H1 (cell line): Measurements from ENCODE around the gene AGPAT4. TPM values are rescaled to one million over a fixed set of nuclear protein-coding genes. Genes with fewer than 3 reads are reported as not detected.

ENCODE experiments used
- CTCF ChIA-PET: fragments of 300-600 bp; sonication (Branson Sonifier 250); formaldehyde crosslinking; loops from one replicate; lab custom pipeline; 2021; ENCODE audit not compliant: partially characterized antibody; lab: Charles Lee
- POLR2A ChIA-PET: fragments of 300-600 bp; sonication (Branson Sonifier 250); formaldehyde crosslinking; loops from one replicate; lab custom pipeline; 2021; ENCODE audit warnings: inconsistent platforms; ENCODE audit not compliant: partially characterized antibody; lab: Charles Lee
- DNase-seq, 2 experiments: peaks; one replicate each; pipeline versions ENCODE4 v3.0.0 to v3.0.0-alpha.2; 2010 to 2022; ENCODE audit warnings: low spot score in 2 of 2, low read depth in 1 of 2, mixed read lengths in 1 of 2
- FAIRE-seq: peaks from 2 replicates; lab custom pipeline; 2011; peaks lifted over from hg19 to GRCh38; lab: Jason Lieb, UNC
- H2AFZ ChIP-seq: 2 replicates; pipeline ENCODE4 v1.8.1; 2012; ENCODE audit warnings: low read length, inconsistent platforms
- H2AK5ac ChIP-seq: 2 replicates; pipeline ENCODE4 v1.6.1; 2013; ENCODE audit warnings: low read depth, low read length
- H2BK120ac ChIP-seq: replicated peaks from 2 replicates; pipeline ENCODE3; 2013; ENCODE audit warnings: low read depth, low read length, inconsistent platforms
- H2BK12ac ChIP-seq: 2 replicates; pipeline ENCODE4 v1.6.1; 2013; ENCODE audit warnings: low read depth, low read length
- H2BK15ac ChIP-seq: 2 replicates; pipeline ENCODE4 v1.6.1; 2013; ENCODE audit warnings: low read length
- H2BK20ac ChIP-seq: 2 replicates; pipeline ENCODE4 v1.6.1; 2013; ENCODE audit warnings: low read length
- H2BK5ac ChIP-seq: 2 replicates; pipeline ENCODE4 v1.6.1; 2013; ENCODE audit warnings: low read depth, low read length
- H3K14ac ChIP-seq: 2 replicates; pipeline ENCODE4 v1.6.1; 2013; ENCODE audit warnings: inconsistent platforms; ENCODE audit not compliant: insufficient read length
- H3K18ac ChIP-seq: 2 replicates; pipeline ENCODE4 v1.6.1; 2013; ENCODE audit warnings: low read length; ENCODE audit errors: extremely low read depth
- H3K23ac ChIP-seq: 2 replicates; pipeline ENCODE4 v1.6.1; 2013; ENCODE audit warnings: inconsistent platforms; ENCODE audit not compliant: insufficient read length
- H3K23me2 ChIP-seq: 2 replicates; pipeline ENCODE4 v1.6.1; 2013; ENCODE audit warnings: low read depth, low read length
- H3K27ac ChIP-seq: 2 replicates; pipeline ENCODE4 v1.6.1; 2011; ENCODE audit warnings: low read depth, low read length, inconsistent platforms
- H3K27me3 ChIP-seq, 4 experiments: replicated peaks in 1 of 4; 1 replicate in 1 of 4; 2 replicates in 3 of 4; pipeline versions ENCODE4 v1.6.1 to v1.8.1; 2011 to 2013; ENCODE audit warnings: low read length in 3 of 4, mild to moderate bottlenecking in 3 of 4, inconsistent platforms in 2 of 4, mixed read lengths in 2 of 4, moderate library complexity in 1 of 4; ENCODE audit not compliant: control insufficient read depth in 3 of 4, insufficient read depth in 3 of 4; ENCODE audit errors: extremely low read depth in 1 of 4
- H3K36me3 ChIP-seq, 4 experiments: 2 replicates each; pipeline versions ENCODE4 v1.6.1 to v1.8.1; 2011 to 2013; ENCODE audit warnings: mild to moderate bottlenecking in 4 of 4, low read length in 3 of 4, moderate library complexity in 2 of 4, control low read depth in 1 of 4, inconsistent platforms in 1 of 4; ENCODE audit not compliant: insufficient read depth in 4 of 4, control insufficient read depth in 2 of 4
- H3K4ac ChIP-seq: replicated peaks from 2 replicates; pipeline ENCODE3; 2013; ENCODE audit warnings: low read length, low read depth, mixed read lengths, inconsistent platforms; ENCODE audit not compliant: insufficient read length
- H3K4me1 ChIP-seq, 4 experiments: replicated peaks in 1 of 4; 1 replicate in 1 of 4; 2 replicates in 3 of 4; pipeline versions ENCODE4 v1.6.1 to v1.8.1; 2011 to 2013; ENCODE audit warnings: low read length in 3 of 4, inconsistent platforms in 2 of 4, mixed read lengths in 1 of 4; ENCODE audit not compliant: insufficient read depth in 4 of 4, control insufficient read depth in 3 of 4
- H3K4me2 ChIP-seq, 2 experiments: 2 replicates each; pipeline versions ENCODE4 v1.6.1 to v1.8.1; 2011 to 2013; ENCODE audit warnings: low read depth in 2 of 2, low read length in 2 of 2, control low read depth in 1 of 2, inconsistent platforms in 1 of 2, mild to moderate bottlenecking in 1 of 2; ENCODE audit not compliant: insufficient read depth in 1 of 2
- H3K4me3 ChIP-seq, 4 experiments: fragments of 200-600, 300-600 bp in 1 of 4; sonication (generic), shearing (Covaris generic), sonication (Bioruptor Twin) in 1 of 4; 2 replicates each; pipeline versions ENCODE4 v1.5.1 to v1.8.1; 2011 to 2016; ENCODE audit warnings: low read length in 4 of 4, low read depth in 3 of 4, control low read depth in 2 of 4, inconsistent platforms in 2 of 4, mild to moderate bottlenecking in 2 of 4, mixed read lengths in 1 of 4, moderate library complexity in 1 of 4; ENCODE audit not compliant: insufficient read depth in 2 of 4; ENCODE audit errors: extremely low read depth in 1 of 4
- H3K56ac ChIP-seq: replicated peaks from 2 replicates; pipeline ENCODE3; 2013; ENCODE audit warnings: low read depth, mild to moderate bottlenecking, mixed read lengths, low read length, inconsistent platforms; ENCODE audit not compliant: insufficient read length
- H3K79me1 ChIP-seq: 2 replicates; pipeline ENCODE4 v1.6.1; 2013; ENCODE audit warnings: low read depth, low read length, control low read depth
- H3K79me2 ChIP-seq, 2 experiments: 2 replicates each; pipeline versions ENCODE4 v1.6.1 to v1.8.1; 2012 to 2013; ENCODE audit warnings: low read length in 2 of 2, mild to moderate bottlenecking in 2 of 2, inconsistent platforms in 1 of 2; ENCODE audit not compliant: insufficient read depth in 2 of 2, control insufficient read depth in 1 of 2
- H3K9ac ChIP-seq, 4 experiments: replicated peaks in 1 of 4; 1 replicate in 1 of 4; 2 replicates in 3 of 4; pipeline versions ENCODE4 v1.6.1 to v1.8.1; 2011 to 2013; ENCODE audit warnings: low read depth in 3 of 4, low read length in 3 of 4, control low read depth in 2 of 4, mild to moderate bottlenecking in 2 of 4, moderate library complexity in 2 of 4, inconsistent platforms in 1 of 4; ENCODE audit errors: extremely low read depth in 1 of 4
- H3K9me3 ChIP-seq, 2 experiments: 2 replicates each; pipeline versions ENCODE4 v1.6.1 to v1.8.1; 2012 to 2013; ENCODE audit warnings: mild to moderate bottlenecking in 2 of 2, moderate library complexity in 2 of 2, control low read depth in 1 of 2, inconsistent platforms in 1 of 2, low read depth in 1 of 2, low read length in 1 of 2, mixed read lengths in 1 of 2; ENCODE audit not compliant: insufficient read depth in 2 of 2
- H4K20me1 ChIP-seq, 2 experiments: replicated peaks in 1 of 2; 2 replicates each; pipeline versions ENCODE3 to v1.8.1; 2011 to 2013; ENCODE audit warnings: inconsistent platforms in 2 of 2, low read length in 2 of 2, mild to moderate bottlenecking in 1 of 2; ENCODE audit not compliant: insufficient read depth in 2 of 2, control insufficient read depth in 1 of 2
- H4K5ac ChIP-seq: 2 replicates; pipeline ENCODE4 v1.6.1; 2013; ENCODE audit warnings: low read length, low read depth, mixed read lengths, inconsistent platforms; ENCODE audit not compliant: insufficient read length
- H4K8ac ChIP-seq: 2 replicates; pipeline ENCODE4 v1.8.0; 2013; ENCODE audit warnings: mild to moderate bottlenecking, moderate library complexity, low read length, inconsistent platforms; ENCODE audit not compliant: insufficient read depth; ENCODE audit errors: extremely low read depth
- H4K91ac ChIP-seq: replicated peaks from 2 replicates; pipeline ENCODE3; 2013; ENCODE audit warnings: low read length, mixed read lengths, inconsistent platforms; ENCODE audit not compliant: insufficient read length
- ASH2L ChIP-seq: fragments of 200-600, 300-600 bp; sonication (generic); IDR thresholded peaks from one replicate; pipeline ENCODE4 v1.7.1; 2017; ENCODE audit warnings: low read length
- CBX8 ChIP-seq: fragments of 300-800, 300-1000 bp; sonication (generic); IDR thresholded peaks from 2 replicates; pipeline ENCODE4 v1.7.1; 2016; ENCODE audit warnings: low read depth, low read length, borderline replicate concordance
- CHD1 ChIP-seq: IDR thresholded peaks from 2 replicates; pipeline ENCODE4 v1.6.1; 2012; ENCODE audit warnings: low read depth, low read length, improper control_type of control experiment
- CTBP2 ChIP-seq: IDR thresholded peaks from 2 replicates; pipeline ENCODE4 v1.7.0; 2011; ENCODE audit warnings: borderline replicate concordance, mild to moderate bottlenecking, moderate library complexity, mixed read lengths, low read length; ENCODE audit not compliant: insufficient read depth, insufficient read length
- HDAC6 ChIP-seq: IDR thresholded peaks from one replicate; pipeline ENCODE4 v1.7.1; 2012; ENCODE audit warnings: low read depth, mild to moderate bottlenecking, inconsistent platforms, low read length, moderate library complexity
- RAD21 ChIP-seq, 2 experiments: IDR thresholded peaks in 1 of 2; conservative IDR thresholded peaks in 1 of 2; 2 replicates each; pipeline ENCODE4 v1.6.1; 2011; ENCODE audit warnings: low read depth in 2 of 2, low read length in 2 of 2, improper control_type of control experiment in 1 of 2, inconsistent platforms in 1 of 2, mild to moderate bottlenecking in 1 of 2, moderate library complexity in 1 of 2
- TAF7 ChIP-seq: optimal IDR thresholded peaks from 2 replicates; pipeline ENCODE3; 2011; ENCODE audit warnings: low read depth, mild to moderate bottlenecking, inconsistent platforms, low read length, moderate library complexity, borderline replicate concordance
- TCF12 ChIP-seq: IDR thresholded peaks from 2 replicates; pipeline ENCODE4 v1.6.1; 2011; ENCODE audit warnings: low read depth, mild to moderate bottlenecking, low read length
- TEAD4 ChIP-seq: IDR thresholded peaks from 2 replicates; pipeline ENCODE4 v1.6.1; 2012; ENCODE audit warnings: low read depth, low read length, inconsistent platforms, mixed read lengths
- ZNF274 ChIP-seq: IDR thresholded peaks from 2 replicates; pipeline ENCODE4 v1.7.0; 2012; ENCODE audit warnings: low read length, borderline replicate concordance; ENCODE audit errors: extremely low read depth
- WGBS, 2 experiments: shearing (Covaris generic) in 1 of 2; methylation state at CpG; one replicate each; pipeline versions ENCODE4 v1.1.6 to v1.1.7; 2013 to 2015; ENCODE audit warnings: low lambda C conversion rate in 2 of 2, mixed read lengths in 2 of 2, inconsistent platforms in 1 of 2, low coverage in 1 of 2, missing lambda C conversion rate in 1 of 2; ENCODE audit not compliant: insufficient replicate concordance in 2 of 2, insufficient coverage in 1 of 2, insufficient read length in 1 of 2; ENCODE audit errors: extremely low coverage in 1 of 2, missing lambda C conversion rate in 1 of 2; 5-methylcytosine and 5-hydroxymethylcytosine counted together
- polyA plus RNA-seq, 7 experiments: library from polyadenylated mRNA; depleted of rRNA in 3 of 7; stranded (reverse) in 5 of 7; unstranded in 2 of 7; fragments of >200 nt in 5 of 7; fragments of 200-250 nt in 2 of 7; gene quantifications; 1 replicate in 5 of 7; 2 replicates in 1 of 7; 4 replicates in 1 of 7; pipeline versions ENCODE4 v1.2.1 to v1.2.3, GENCODE V29; 2011 to 2013; ENCODE audit warnings: missing spikeins in 2 of 7, mixed read lengths in 2 of 7
- total RNA-seq: library from RNA; stranded (reverse); fragmentation: NEBNext Ultra II Directional; extraction: Animal tissue kit (Norgen Biotek cat#: 25700); gene quantifications from 2 replicates; pipeline ENCODE4 v1.2.1, GENCODE V29; 2021
- TF ChIP-seq, protein P1 (sequence below), 3 experiments: IDR thresholded peaks; 1 replicate in 2 of 3; 2 replicates in 1 of 3; pipeline versions ENCODE4 v1.5.1 to v1.6.1; 2011; ENCODE audit warnings: low read length in 3 of 3, mild to moderate bottlenecking in 3 of 3, inconsistent platforms in 2 of 3, low read depth in 1 of 3, moderate library complexity in 1 of 3; ENCODE audit not compliant: insufficient read depth in 1 of 3; ENCODE audit errors: control extremely low read depth in 1 of 3

AGPAT4 gene
- total and polyA plus RNA-seq, 2 of the 8 experiments (the other 6 are each of a cell fraction or from before 2014, with no cell fraction given) = 13.5 to 23.8 TPM

DNA sequence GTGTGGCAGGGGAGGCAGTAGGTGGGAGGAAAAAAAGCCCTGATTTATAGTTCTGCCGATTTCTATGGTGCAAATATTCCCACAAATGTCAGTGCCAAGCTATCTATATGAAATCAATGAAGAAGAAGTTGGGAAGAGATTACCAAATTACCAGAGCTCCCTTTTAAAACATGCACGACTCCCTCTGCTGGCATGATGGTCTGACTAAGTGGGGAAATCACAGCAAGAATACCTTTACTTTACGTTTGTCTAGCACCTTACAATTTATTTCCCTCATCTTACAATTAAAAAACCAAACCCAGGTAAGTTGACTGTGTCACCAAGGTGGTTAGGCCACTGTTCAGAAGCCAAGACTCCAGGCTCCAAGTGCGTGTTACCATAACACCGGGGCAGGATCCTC lies 55.6 kb downstream of the AGPAT4 start:
- ChIA-PET POLR2A (no interaction called here), CTCF (interaction anchor here (0.7 to 2.7 kb wide), 11 partner anchors 9 to 153 kb away, joined by 3 to 13 read pairs (median 3); no protein-coding TSS in a partner anchor)
- Histone ChIP-seq H3K79me2 (peaks cover 6 to 28% of the 10 kb centered on the region in 2 experiments; a peak in 3 of 4 replicates), H3K9ac (no peak overlapping the region), H3K23me2 (no peaks in the 10 kb centered on the region; the same call in 1 of the 2 replicates), H3K79me1 (peaks cover 6% of the 10 kb centered on the region; the same call in 1 of the 2 replicates), H3K4ac (no peak overlapping the region), H3K27ac (no peak overlapping the region)
- 90% methylated on average over 5 of the region's 5 CpGs; no CpG with 5 or more reads in 1 of the 2 experiments for WGBS, 2 experiments
- no peak for FAIRE-seq
- TF ChIP-seq TCF12 = no peak
- TF ChIP-seq CBX8 = no peak
- no peak for TF ChIP-seq ZNF274
- TF ChIP-seq TAF7 = no peak
- TF ChIP-seq, protein P1, sequence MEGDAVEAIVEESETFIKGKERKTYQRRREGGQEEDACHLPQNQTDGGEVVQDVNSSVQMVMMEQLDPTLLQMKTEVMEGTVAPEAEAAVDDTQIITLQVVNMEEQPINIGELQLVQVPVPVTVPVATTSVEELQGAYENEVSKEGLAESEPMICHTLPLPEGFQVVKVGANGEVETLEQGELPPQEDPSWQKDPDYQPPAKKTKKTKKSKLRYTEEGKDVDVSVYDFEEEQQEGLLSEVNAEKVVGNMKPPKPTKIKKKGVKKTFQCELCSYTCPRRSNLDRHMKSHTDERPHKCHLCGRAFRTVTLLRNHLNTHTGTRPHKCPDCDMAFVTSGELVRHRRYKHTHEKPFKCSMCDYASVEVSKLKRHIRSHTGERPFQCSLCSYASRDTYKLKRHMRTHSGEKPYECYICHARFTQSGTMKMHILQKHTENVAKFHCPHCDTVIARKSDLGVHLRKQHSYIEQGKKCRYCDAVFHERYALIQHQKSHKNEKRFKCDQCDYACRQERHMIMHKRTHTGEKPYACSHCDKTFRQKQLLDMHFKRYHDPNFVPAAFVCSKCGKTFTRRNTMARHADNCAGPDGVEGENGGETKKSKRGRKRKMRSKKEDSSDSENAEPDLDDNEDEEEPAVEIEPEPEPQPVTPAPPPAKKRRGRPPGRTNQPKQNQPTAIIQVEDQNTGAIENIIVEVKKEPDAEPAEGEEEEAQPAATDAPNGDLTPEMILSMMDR (IDR thresholded peaks at IDR 0.05; ENCODE audit: control extremely low read depth in 1 of 3, insufficient read depth in 1 of 3, low read depth in 1 of 3, low read length in 3 of 3) = peak in 1 of 3 experiments; percentile 10; a peak in 1 of 4 replicates
- TF ChIP-seq ASH2L = no peak
- no peak for TF ChIP-seq HDAC6
- peak; percentile 1 to 11; a peak in 1 of 4 replicates for TF ChIP-seq RAD21 (IDR thresholded peaks at IDR 0.05 in 1 of 2, conservative IDR thresholded peaks at IDR 0.05 in 1 of 2; ENCODE audit: low read depth in 2 of 2, low read length in 2 of 2)
- TF ChIP-seq TEAD4 = no peak
- TF ChIP-seq CHD1 = no peak
- no peak for TF ChIP-seq CTBP2
- TF ChIP-seq, all 59 proteins: peak for 2
- Histone ChIP-seq H4K5ac (no peak overlapping the region), H2BK20ac (no peak overlapping the region), H2BK12ac (no peak overlapping the region), H3K4me1 (no peaks in the 10 kb centered on the region; a peak in 1 of 7 replicates), H4K8ac (no peak overlapping the region), H3K23ac (no peak overlapping the region), H4K20me1 (peaks cover 0 to 4% of the 10 kb centered on the region in 2 experiments), H3K27me3 (no peaks in the 10 kb centered on the region), H2AK5ac (no peak overlapping the region), H3K9me3 (peaks cover 21 to 22% of the 10 kb centered on the region in 2 experiments), H3K4me2 (no peak overlapping the region), H3K18ac (no peak overlapping the region), H3K36me3 (peaks cover 0 to 26% (median 11%) of the 10 kb centered on the region in 4 experiments; a peak in 6 of 8 replicates), H3K4me3 (no peak overlapping the region), H2BK5ac (no peak overlapping the region), H2BK15ac (no peak overlapping the region), H3K14ac (no peak overlapping the region), H2AFZ (no peak overlapping the region), H4K91ac (no peak overlapping the region), H2BK120ac (no peak overlapping the region), H3K56ac (no peak overlapping the region)
- DNase-seq = no peak
